Activated B cell treated with CpG ODN at 0.5 μM for 24 hours (primary cell): ENCODE measurements around the gene NDUFAB1. TPM values are rescaled to one million over a fixed set of nuclear protein-coding genes. Genes with fewer than 3 reads are reported as not detected.

Source experiments
- ATAC-seq: fragments of 200-7000 bp; cut with Tn5 transposase; one replicate; pipeline ENCODE4 v1.10.0; 2021; ENCODE audit warnings: low read depth, mild to moderate bottlenecking, moderate library complexity
- CTCF ChIA-PET: fragments of 350-600 bp; sonication (Branson Sonifier 250); formaldehyde crosslinking; loops from one replicate; lab custom pipeline; 2021; ENCODE audit warnings: antibody characterized with exemption; lab: Charles Lee
- POLR2A ChIA-PET: fragments of 350-600 bp; sonication (Branson Sonifier 250); formaldehyde crosslinking; loops from one replicate; lab custom pipeline; 2021; ENCODE audit warnings: antibody characterized with exemption; lab: Charles Lee
- DNase-seq: peaks from one replicate; pipeline ENCODE4 v3.0.0; 2022
- H3K27ac Mint-ChIP-seq: one replicate; pipeline ENCODE4 v1.8.0; 2020; ENCODE audit warnings: mixed read lengths
- H3K27me3 Mint-ChIP-seq: one replicate; pipeline ENCODE4 v1.8.0; 2021; ENCODE audit warnings: mixed read lengths
- H3K36me3 Mint-ChIP-seq: one replicate; pipeline ENCODE4 v1.8.0; 2021; ENCODE audit warnings: low read depth, mixed read lengths
- H3K4me1 Mint-ChIP-seq: one replicate; pipeline ENCODE4 v1.8.0; 2021; ENCODE audit warnings: mixed read lengths
- H3K4me3 Mint-ChIP-seq: one replicate; pipeline ENCODE4 v1.8.0; 2020; ENCODE audit warnings: mild to moderate bottlenecking, mixed read lengths
- H3K9me3 Mint-ChIP-seq: one replicate; pipeline ENCODE4 v1.8.0; 2020; ENCODE audit warnings: mixed read lengths
- intact Hi-C: fragments of 100-400 bp; cut with micrococcal nuclease; formaldehyde crosslinking; loops from one replicate; pipeline ENCODE4 v1.15.1; 2024
- total RNA-seq: library from RNA; stranded (reverse); gene quantifications from 2 replicates; pipeline ENCODE4 v1.2.3, GENCODE V29; 2022
- TF ChIP-seq, protein P1 (sequence below): fragments of 200-600 bp; IDR thresholded peaks from one replicate; pipeline ENCODE4 v1.8.0; 2022; ENCODE audit warnings: antibody characterized with exemption, mild to moderate bottlenecking

Gene NDUFAB1
- total RNA-seq, 1 donor from 2014 or later: 68.4 TPM

DNA sequence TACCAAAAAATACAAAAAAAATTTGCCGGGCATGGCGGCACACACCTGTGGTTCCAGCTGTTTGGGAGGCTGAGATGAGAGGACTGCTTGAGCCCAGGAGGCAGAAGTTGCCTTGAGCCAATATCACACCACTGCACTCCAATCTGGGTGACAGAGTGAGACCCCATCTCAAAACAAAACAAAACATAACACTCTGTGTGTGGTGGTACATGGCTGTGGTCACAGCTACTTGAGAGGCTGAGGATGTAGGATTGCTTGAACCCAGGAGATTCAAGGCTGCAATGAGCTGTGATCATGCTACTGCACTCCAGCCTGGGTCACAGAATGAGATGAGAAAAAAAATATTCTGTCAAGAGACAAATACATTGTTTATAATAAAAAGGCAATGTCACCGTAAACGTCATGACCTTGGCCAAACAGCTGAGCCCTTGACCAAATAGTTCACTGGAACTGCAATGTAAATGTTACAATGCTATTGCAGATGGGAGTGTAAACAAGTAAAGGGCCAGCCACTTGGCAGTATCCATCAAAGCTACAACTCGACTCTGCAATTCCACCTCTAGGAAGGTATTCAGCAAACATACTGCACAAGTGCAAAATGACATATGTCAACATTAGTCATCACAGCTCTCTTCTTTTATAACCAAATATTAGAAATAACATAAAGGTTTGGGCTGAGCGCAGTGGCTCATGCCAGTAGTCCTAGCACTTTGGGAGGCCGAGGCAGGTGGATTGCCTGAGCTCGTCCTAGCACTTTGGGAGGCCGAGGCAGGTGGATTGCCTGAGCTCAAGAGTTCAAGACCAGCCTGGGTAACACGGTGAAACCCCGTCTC is 55.9 kb downstream of the NDUFAB1 start:
- intact Hi-C loops: no loop called here
- H3K4me3 Mint-ChIP-seq: no peak overlapping the region
- TF ChIP-seq, protein P1, sequence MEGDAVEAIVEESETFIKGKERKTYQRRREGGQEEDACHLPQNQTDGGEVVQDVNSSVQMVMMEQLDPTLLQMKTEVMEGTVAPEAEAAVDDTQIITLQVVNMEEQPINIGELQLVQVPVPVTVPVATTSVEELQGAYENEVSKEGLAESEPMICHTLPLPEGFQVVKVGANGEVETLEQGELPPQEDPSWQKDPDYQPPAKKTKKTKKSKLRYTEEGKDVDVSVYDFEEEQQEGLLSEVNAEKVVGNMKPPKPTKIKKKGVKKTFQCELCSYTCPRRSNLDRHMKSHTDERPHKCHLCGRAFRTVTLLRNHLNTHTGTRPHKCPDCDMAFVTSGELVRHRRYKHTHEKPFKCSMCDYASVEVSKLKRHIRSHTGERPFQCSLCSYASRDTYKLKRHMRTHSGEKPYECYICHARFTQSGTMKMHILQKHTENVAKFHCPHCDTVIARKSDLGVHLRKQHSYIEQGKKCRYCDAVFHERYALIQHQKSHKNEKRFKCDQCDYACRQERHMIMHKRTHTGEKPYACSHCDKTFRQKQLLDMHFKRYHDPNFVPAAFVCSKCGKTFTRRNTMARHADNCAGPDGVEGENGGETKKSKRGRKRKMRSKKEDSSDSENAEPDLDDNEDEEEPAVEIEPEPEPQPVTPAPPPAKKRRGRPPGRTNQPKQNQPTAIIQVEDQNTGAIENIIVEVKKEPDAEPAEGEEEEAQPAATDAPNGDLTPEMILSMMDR: no peak
- POLR2A ChIA-PET: no interaction called here
- H3K9me3 Mint-ChIP-seq: no peaks in the 10 kb centered on the region
- H3K4me1 Mint-ChIP-seq: no peaks in the 10 kb centered on the region
- CTCF ChIA-PET: no interaction called here
- ATAC-seq: no peak
- H3K36me3 Mint-ChIP-seq: peaks cover 52% of the 10 kb centered on the region
- no peak for DNase-seq
- H3K27ac Mint-ChIP-seq: no peak overlapping the region
- H3K27me3 Mint-ChIP-seq: no peaks in the 10 kb centered on the region

- Mint-ChIP-seq H3K27me3 (no peaks in the 10 kb centered on the region), H3K4me3 (no peak overlapping the region), H3K9me3 (no peaks in the 10 kb centered on the region), H3K36me3 (peaks cover 55% of the 10 kb centered on the region), H3K27ac (no peak overlapping the region), H3K4me1 (no peaks in the 10 kb centered on the region)
- TF ChIP-seq, protein P1: no peak
- ChIA-PET CTCF (no interaction called here), POLR2A (interaction anchor here (0.7 to 1.4 kb wide), 2 partner anchors 10 to 23 kb away, joined by 4 to 5 read pairs; no protein-coding TSS in a partner anchor)
- DNase-seq (no peak), ATAC-seq (no peak)
- intact Hi-C loops: no loop called here
These were observed 57.2 kb downstream of the NDUFAB1 start for GRCh38 chr16:23538919-23539278.

GRCh38 chr16:23537390-23537789 is 58.7 kb downstream of the NDUFAB1 start:
- DNase-seq (no peak), ATAC-seq (no peak)
- Mint-ChIP-seq H3K9me3 (no peaks in the 10 kb centered on the region), H3K4me3 (no peak overlapping the region), H3K4me1 (no peaks in the 10 kb centered on the region), H3K27ac (no peak overlapping the region), H3K27me3 (no peaks in the 10 kb centered on the region), H3K36me3 (peaks cover 58% of the 10 kb centered on the region)
- intact Hi-C loops: no loop called here
- TF ChIP-seq, protein P1: no peak
- POLR2A ChIA-PET: no interaction called here
- CTCF ChIA-PET: no interaction called here

- Mint-ChIP-seq H3K36me3 (peaks cover 62% of the 10 kb centered on the region), H3K27me3 (no peaks in the 10 kb centered on the region), H3K27ac (no peak overlapping the region), H3K4me1 (no peaks in the 10 kb centered on the region), H3K9me3 (no peaks in the 10 kb centered on the region), H3K4me3 (no peak overlapping the region)
- TF ChIP-seq, protein P1: no peak
- CTCF ChIA-PET: no interaction called here
- no peak for ATAC-seq
- POLR2A ChIA-PET: no interaction called here
- no peak for DNase-seq
- intact Hi-C loops: no loop called here
These were observed 60.2 kb downstream of the NDUFAB1 start for GRCh38 chr16:23535901-23536300.

DNA sequence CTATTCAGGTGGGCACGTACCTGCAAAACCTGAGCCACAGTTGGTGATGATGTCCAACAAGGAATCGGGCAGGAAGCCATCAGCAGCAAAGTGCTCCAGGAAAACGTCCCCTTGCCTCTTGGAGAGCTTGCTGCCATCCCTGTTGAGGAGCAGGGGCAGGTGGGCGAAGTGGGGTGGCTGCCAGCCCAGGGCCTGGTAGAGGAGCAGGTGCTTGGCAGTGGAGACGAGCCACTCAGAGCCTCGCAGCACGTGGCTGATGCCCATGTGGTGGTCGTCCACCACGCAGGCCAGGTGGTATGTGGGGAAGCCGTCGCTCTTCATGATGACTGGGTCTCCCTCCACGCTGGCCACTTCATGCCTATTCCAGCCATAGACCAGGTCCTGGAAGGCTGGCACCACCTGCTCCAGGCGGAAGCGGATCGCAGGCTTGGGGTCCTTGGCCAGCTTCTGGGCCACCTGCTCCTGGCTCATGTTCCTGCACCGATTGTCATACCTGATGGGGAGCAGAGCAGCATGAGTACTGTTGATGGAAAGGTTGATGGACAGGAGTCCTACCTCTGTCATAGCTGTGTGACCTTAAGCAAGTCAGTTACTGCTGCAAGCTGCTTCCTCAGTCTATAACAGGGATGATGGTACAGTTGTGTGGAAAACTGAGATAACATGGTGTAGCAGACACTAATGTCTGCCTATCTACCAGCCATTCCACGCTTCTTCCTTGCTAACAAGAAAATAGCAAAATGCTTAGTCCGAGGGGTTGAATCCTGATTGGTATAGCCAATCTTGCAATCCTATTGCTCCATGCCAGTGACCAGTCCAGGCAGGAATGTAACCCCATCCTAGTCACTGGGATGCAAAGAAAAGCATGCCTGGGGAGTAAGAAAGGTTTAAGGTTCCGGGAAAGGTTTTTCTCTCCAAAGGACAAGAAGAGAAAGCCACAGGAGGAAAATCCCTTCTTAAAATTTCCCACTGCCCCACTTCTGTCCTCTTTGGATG is 61.0 kb downstream of the NDUFAB1 start:
- no peak for ATAC-seq
- CTCF ChIA-PET: no interaction called here

More for the DNA sequence above, 61.0 kb downstream of the NDUFAB1 start:
- DNase-seq: no peak
- intact Hi-C loops: no loop called here
- no peak overlapping the region for H3K4me3 Mint-ChIP-seq
- no peak overlapping the region for H3K27ac Mint-ChIP-seq
- H3K9me3 Mint-ChIP-seq: no peaks in the 10 kb centered on the region
- no peaks in the 10 kb centered on the region for H3K4me1 Mint-ChIP-seq
- POLR2A ChIA-PET: no interaction called here
- TF ChIP-seq, protein P1: no peak
- H3K27me3 Mint-ChIP-seq: no peaks in the 10 kb centered on the region
- peaks cover 62% of the 10 kb centered on the region for H3K36me3 Mint-ChIP-seq
